CD4-positive, alpha-beta memory T cell (primary cell): ENCODE measurements around the gene CAMSAP2. TPM values are rescaled to one million over a fixed set of nuclear protein-coding genes. Genes with fewer than 3 reads are reported as not detected.
A peak's percentile ranks its signal among the peaks of the same experiment; 100 is the strongest.

Experiments used
- CTCF ChIA-PET: fragments of 350-600 bp; sonication (Branson Sonifier 250); formaldehyde crosslinking; loops from one replicate; lab custom pipeline; 2021; ENCODE audit warnings: inconsistent platforms; ENCODE audit not compliant: partially characterized antibody; lab: Charles Lee
- POLR2A ChIA-PET: fragments of 350-600 bp; sonication (Branson Sonifier 250); formaldehyde crosslinking; loops from one replicate; lab custom pipeline; 2021; ENCODE audit not compliant: partially characterized antibody; lab: Charles Lee
- DNase-seq, 5 donors: peaks; one replicate each; pipeline versions ENCODE4 v3.0.0 to v3.0.0-alpha.2; 2020 to 2022; ENCODE audit warnings: mixed read lengths in 1 of 5
- H3K27ac ChIP-seq: one replicate; pipeline ENCODE4 v1.7.0; 2013; ENCODE audit warnings: low read depth, low read length
- H3K27me3 ChIP-seq: 2 replicates; pipeline ENCODE4 v1.7.0; 2013; ENCODE audit warnings: mild to moderate bottlenecking, low read length, moderate library complexity; ENCODE audit not compliant: insufficient read depth
- H3K36me3 ChIP-seq: 2 replicates; pipeline ENCODE4 v1.7.0; 2013; ENCODE audit warnings: mild to moderate bottlenecking, low read length, moderate library complexity; ENCODE audit not compliant: insufficient read depth
- H3K4me1 ChIP-seq: 2 replicates; pipeline ENCODE4 v1.7.0; 2013; ENCODE audit warnings: mild to moderate bottlenecking, low read length, moderate library complexity; ENCODE audit not compliant: insufficient read depth
- H3K4me3 ChIP-seq, 2 donors: one replicate each; pipeline ENCODE4 v1.7.0; 2013; ENCODE audit warnings: low read length in 2 of 2, mild to moderate bottlenecking in 1 of 2
- H3K9me3 ChIP-seq, 2 donors: one replicate each; pipeline ENCODE4 v1.7.0; 2013; ENCODE audit warnings: low read length in 2 of 2, control low read depth in 1 of 2; ENCODE audit not compliant: control insufficient read depth in 1 of 2
- H3K27ac Mint-ChIP-seq, 7 donors: one replicate each; pipeline ENCODE4 v1.8.0; 2020 to 2021; ENCODE audit warnings: mixed read lengths in 7 of 7, mild to moderate bottlenecking in 6 of 7, inconsistent platforms in 3 of 7, moderate library complexity in 3 of 7
- H3K27me3 Mint-ChIP-seq, 2 donors: one replicate each; pipeline ENCODE4 v1.8.0; 2020 to 2021; ENCODE audit warnings: mixed read lengths in 2 of 2
- H3K36me3 Mint-ChIP-seq, 2 donors: one replicate each; pipeline ENCODE4 v1.8.0; 2020 to 2021; ENCODE audit warnings: mixed read lengths in 2 of 2, inconsistent platforms in 1 of 2, mild to moderate bottlenecking in 1 of 2
- H3K4me1 Mint-ChIP-seq, 4 donors: one replicate each; pipeline ENCODE4 v1.8.0; 2020 to 2021; ENCODE audit warnings: mixed read lengths in 4 of 4, mild to moderate bottlenecking in 1 of 4
- H3K4me3 Mint-ChIP-seq, 8 donors: one replicate each; pipeline ENCODE4 v1.8.0; 2020 to 2021; ENCODE audit warnings: mixed read lengths in 8 of 8, mild to moderate bottlenecking in 7 of 8, moderate library complexity in 6 of 8, inconsistent platforms in 3 of 8
- H3K9me3 Mint-ChIP-seq, 8 donors: one replicate each; pipeline ENCODE4 v1.8.0; 2020 to 2021; ENCODE audit warnings: mixed read lengths in 8 of 8, mild to moderate bottlenecking in 5 of 8, inconsistent platforms in 3 of 8, moderate library complexity in 1 of 8
- intact Hi-C: fragments of 100-400 bp; cut with micrococcal nuclease; formaldehyde crosslinking; loops from one replicate; pipeline ENCODE4 v1.15.1; 2023
- polyA plus RNA-seq, 2 donors: library from polyadenylated mRNA; unstranded; fragments of 300-500 nt; fragmentation: Illumina TruSeq; gene quantifications; one replicate each; pipeline ENCODE4 v1.2.3, GENCODE V29; 2021
- total RNA-seq, 2 experiments: library from RNA; stranded (reverse); gene quantifications; one replicate each; pipeline ENCODE4 v1.2.3, GENCODE V29; 2021

The CAMSAP2 gene
- total and polyA plus RNA-seq, 4 experiments from 2014 or later = 1.1 to 7.5 (median 3.7) TPM

DNA sequence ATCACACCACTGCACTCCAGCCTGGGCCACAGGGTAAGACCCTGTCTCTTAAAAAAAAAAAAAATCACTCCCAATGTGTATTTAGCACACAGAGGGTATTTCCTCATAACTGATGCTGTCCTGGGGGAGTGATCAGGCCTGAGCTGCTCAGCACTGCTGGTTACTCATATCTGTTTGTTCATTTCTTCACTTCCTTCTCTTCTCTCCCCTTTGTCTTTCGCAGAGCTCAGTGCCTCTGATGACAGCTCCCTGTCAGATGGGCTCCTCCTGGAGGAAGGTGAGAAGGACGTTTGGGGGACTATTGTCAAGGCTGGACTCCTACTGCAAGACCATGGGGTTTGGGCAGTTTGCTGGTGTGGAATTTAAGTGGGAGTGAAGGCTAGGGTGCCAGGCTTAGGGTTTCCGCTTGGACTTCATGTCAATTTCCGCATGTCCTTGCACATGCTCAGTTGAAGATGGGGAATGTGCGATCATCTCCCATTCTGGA is 169.0 kb downstream of the CAMSAP2 start:
- H3K27ac ChIP-seq = no peak overlapping the region
- POLR2A ChIA-PET = no interaction called here

DNA sequence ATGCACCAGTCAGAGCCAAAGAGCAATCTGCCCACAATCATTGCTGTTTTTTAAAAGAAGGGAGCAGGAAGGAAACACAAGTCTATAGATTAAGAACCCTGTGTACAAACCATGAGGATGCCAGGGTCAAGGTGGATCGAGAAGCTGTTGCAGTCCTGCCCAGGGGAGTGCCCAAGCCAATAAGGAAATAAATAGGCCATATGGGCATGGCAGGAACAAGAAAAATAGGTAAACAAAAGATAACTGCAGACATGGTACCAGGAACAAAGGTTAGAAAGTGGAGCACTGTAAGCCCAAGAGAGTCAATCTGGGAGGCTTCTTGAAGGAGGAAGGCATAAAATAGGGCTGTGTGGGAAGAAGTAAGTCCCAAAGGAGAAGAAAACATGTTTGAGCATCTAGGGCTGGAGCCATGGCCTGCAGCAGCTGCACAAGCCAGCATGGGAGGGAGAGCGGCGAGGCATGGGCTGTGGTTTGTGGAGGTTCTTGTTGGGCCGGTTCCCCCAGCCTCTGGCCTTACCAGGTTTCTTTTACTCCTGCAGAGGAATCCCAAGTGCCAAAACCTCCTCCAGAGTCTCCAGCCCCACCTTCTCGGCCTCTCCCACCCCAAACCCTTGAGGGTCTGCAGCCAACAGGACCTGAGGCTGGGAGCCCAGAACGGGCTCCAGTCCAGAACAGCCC is 169.6 kb downstream of the CAMSAP2 start:
- Histone ChIP-seq H3K36me3 (no peaks in the 10 kb centered on the region), H3K27me3 (no peaks in the 10 kb centered on the region), H3K4me3 (no peak overlapping the region), H3K27ac (no peak overlapping the region), H3K9me3 (no peaks in the 10 kb centered on the region), H3K4me1 (peaks cover 27% of the 10 kb centered on the region)
- ChIA-PET CTCF (no interaction called here), POLR2A (no interaction called here)
- peaks cover 8 to 24% (median 14%) of the 10 kb centered on the region in 4 donors for H3K4me1 Mint-ChIP-seq
- no peak overlapping the region for H3K4me3 Mint-ChIP-seq
- H3K27me3 Mint-ChIP-seq = peaks cover 0 to 3% of the 10 kb centered on the region in 2 donors
- H3K36me3 Mint-ChIP-seq = no peaks in the 10 kb centered on the region
- H3K9me3 Mint-ChIP-seq = no peaks in the 10 kb centered on the region
- DNase-seq = no peak
- intact Hi-C loops = no loop called here
- H3K27ac Mint-ChIP-seq = no peak overlapping the region

More for the DNA sequence above, 169.0 kb downstream of the CAMSAP2 start:
- Mint-ChIP-seq H3K4me1 (peaks cover 8 to 24% (median 14%) of the 10 kb centered on the region in 4 donors), H3K36me3 (no peaks in the 10 kb centered on the region), H3K27me3 (peaks cover 0 to 3% of the 10 kb centered on the region in 2 donors), H3K4me3 (no peak overlapping the region), H3K27ac (peak overlapping the region in 1 of 7 donors; percentile 66), H3K9me3 (no peaks in the 10 kb centered on the region)
- no peak for DNase-seq
- CTCF ChIA-PET = interaction anchor here (0.9 kb wide), 1 partner anchor 17 kb away, joined by 3 read pairs; no protein-coding TSS in a partner anchor
- H3K4me3 ChIP-seq = no peak overlapping the region
- no peaks in the 10 kb centered on the region for H3K9me3 ChIP-seq
- intact Hi-C loops = no loop called here
- no peaks in the 10 kb centered on the region for H3K36me3 ChIP-seq
- H3K4me1 ChIP-seq = peaks cover 27% of the 10 kb centered on the region
- H3K27me3 ChIP-seq = no peaks in the 10 kb centered on the region

DNA sequence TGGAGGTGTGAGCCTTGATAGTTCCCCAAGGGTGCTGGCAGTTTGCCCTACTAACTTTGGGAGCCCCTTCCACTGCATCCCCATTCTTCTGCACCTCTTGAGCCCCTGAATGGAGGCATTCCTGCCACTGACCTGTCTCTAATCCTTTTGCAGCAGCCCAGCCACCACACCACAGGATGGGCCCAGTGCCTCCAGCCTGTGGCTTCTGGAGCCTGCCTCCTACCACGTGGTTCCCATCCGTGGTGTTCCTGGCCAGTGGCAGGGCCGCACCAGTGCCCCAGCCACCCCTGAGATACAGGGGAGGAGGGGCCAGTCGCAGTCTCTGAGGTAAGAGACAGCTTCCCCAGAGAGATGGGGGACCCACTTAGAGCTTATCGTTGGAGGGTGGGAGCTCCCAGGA is 170.4 kb downstream of the CAMSAP2 start:
- H3K27me3 Mint-ChIP-seq = peaks cover 0 to 3% of the 10 kb centered on the region in 2 donors
- intact Hi-C loops = no loop called here
- H3K4me1 Mint-ChIP-seq = peaks cover 8 to 24% (median 14%) of the 10 kb centered on the region in 4 donors
- no peak overlapping the region for H3K4me3 ChIP-seq
- no peak for DNase-seq
- H3K27ac ChIP-seq = no peak overlapping the region
- POLR2A ChIA-PET = no interaction called here
- no peak overlapping the region for H3K4me3 Mint-ChIP-seq
- H3K36me3 ChIP-seq = no peaks in the 10 kb centered on the region
- no peaks in the 10 kb centered on the region for H3K36me3 Mint-ChIP-seq
- no peak overlapping the region for H3K27ac Mint-ChIP-seq
- H3K4me1 ChIP-seq = peaks cover 27% of the 10 kb centered on the region
- H3K9me3 ChIP-seq = no peaks in the 10 kb centered on the region
- H3K9me3 Mint-ChIP-seq = no peaks in the 10 kb centered on the region
- H3K27me3 ChIP-seq = no peaks in the 10 kb centered on the region
- CTCF ChIA-PET = no interaction called here

DNA sequence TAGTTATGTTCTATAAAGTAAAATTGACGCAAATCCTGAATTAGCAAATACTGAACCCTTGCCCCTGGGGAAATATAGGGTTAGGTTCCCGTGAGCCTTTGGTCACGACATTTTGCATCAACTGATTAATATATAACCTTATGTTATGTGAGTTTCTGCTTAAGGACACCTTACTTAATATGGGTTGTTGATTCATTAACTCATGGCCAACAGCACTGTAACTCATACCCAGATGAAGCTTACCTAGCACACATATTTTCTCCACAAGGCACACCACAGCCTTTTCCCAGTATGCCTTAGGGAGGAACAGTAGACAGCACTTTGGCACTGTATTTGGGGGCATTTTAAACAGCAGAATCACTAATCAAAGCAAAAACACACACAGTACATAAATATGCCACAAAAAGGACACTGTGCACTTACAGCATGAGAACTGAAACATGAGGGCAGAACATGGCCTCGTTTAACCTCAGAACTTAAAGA is 171.1 kb downstream of the CAMSAP2 start:
- Histone ChIP-seq H3K27ac (no peak overlapping the region), H3K27me3 (no peaks in the 10 kb centered on the region), H3K36me3 (no peaks in the 10 kb centered on the region), H3K9me3 (no peaks in the 10 kb centered on the region), H3K4me1 (peaks cover 22% of the 10 kb centered on the region), H3K4me3 (no peak overlapping the region)
- ChIA-PET POLR2A (no interaction called here), CTCF (no interaction called here)
- Mint-ChIP-seq H3K9me3 (no peaks in the 10 kb centered on the region), H3K36me3 (no peaks in the 10 kb centered on the region), H3K4me1 (peaks cover 8 to 20% (median 13%) of the 10 kb centered on the region in 4 donors), H3K4me3 (no peak overlapping the region), H3K27ac (no peak overlapping the region), H3K27me3 (peaks cover 0 to 3% of the 10 kb centered on the region in 2 donors)
- intact Hi-C loops = no loop called here
- DNase-seq = no peak

Other genes starting within 250 kb of the CAMSAP2 start
- under 1 TPM in 1 of 2 experiments, not detected in 1; 0.06 TPM for gene KIF14, start 118.1 kb upstream of the CAMSAP2 start, total RNA-seq
- not detected for gene KIF14, start 118.1 kb upstream of the CAMSAP2 start, polyA plus RNA-seq
- gene DDX59, start 69.0 kb upstream of the CAMSAP2 start, total RNA-seq = 10 to 100 TPM; 37.0 to 37.5 TPM
- 10 to 100 TPM; 18.2 to 24.8 TPM for gene DDX59, start 69.0 kb upstream of the CAMSAP2 start, polyA plus RNA-seq
- gene GPR25, start 134.1 kb downstream of the CAMSAP2 start, total RNA-seq = 1 to 10 TPM; 7.7 to 9.2 TPM
- gene GPR25, start 134.1 kb downstream of the CAMSAP2 start, polyA plus RNA-seq = 10 to 100 TPM; 23.0 to 66.5 TPM
- gene INAVA, start 156.0 kb downstream of the CAMSAP2 start, total RNA-seq = under 1 TPM; 0.20 to 0.28 TPM
- under 1 TPM in 1 of 2 donors, not detected in 1; 0.70 TPM for gene INAVA, start 156.0 kb downstream of the CAMSAP2 start, polyA plus RNA-seq